Fibroblast of the conjunctiva (primary cell): ENCODE results near the gene TAF10.

Experiments used
- DNase-seq: peaks from one replicate; pipeline ENCODE4 v3.0.0-alpha.2; 2010; ENCODE audit warnings: low read depth

The TAF10 gene

DNA sequence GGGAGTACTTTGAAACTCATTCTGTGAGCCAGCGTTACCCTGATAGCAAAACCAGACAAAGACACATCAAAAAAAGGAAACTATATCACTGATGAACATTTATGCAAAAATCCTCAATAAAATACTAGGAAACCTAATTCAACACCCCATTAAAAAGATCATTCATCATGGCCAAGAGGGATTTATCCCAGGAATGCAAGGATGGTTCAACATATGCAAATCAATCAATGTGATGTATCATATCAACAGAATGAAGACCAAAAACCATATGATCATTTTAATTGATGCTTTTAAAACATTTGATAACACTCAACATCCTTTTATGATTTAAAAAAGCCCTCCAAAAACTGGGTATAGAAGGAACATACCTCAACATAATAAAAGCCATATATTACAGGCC is 28.4 kb downstream of the TAF10 start:
- DNase-seq: no peak

DNA sequence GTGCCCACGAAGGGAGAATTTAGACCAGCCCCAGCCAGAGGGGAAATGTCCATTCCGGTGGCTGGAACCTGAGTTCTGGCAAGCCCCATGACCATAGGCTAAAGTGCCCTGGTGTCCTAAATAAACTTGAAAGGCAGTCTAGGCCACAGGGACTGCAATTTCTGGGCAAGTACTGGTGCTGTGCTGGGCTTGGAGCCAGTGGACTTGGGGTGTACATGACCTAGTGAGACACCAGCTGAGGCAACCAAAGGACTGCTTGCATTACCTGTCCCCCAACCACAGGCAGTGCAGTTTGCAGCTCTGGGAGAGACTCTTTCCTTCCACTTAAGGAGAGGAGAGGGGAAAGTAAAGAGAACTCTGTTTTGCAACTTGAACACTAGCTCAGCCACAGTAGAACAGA is 32.3 kb downstream of the TAF10 start:
- no peak for DNase-seq

DNA sequence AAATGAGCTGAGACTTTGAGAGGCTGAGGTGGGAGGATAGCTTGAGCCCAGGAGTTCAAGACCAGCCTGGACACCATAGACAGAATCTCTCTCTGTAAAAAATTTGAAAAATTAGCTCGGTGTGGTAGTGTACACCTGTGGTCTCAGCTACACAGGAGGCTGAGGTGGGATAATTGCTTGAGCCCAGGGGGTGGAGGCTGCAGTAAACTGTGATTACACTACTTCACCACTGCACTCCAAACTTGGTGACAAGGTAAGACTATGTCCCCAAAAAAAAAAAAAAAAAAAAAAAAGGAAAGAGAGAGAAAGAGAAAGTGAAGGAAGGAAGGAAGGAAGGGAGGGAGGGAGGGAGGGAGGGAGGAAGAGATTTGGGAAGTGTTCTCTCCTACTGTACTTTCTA is 33.9 kb downstream of the TAF10 start:
- no peak for DNase-seq

DNA sequence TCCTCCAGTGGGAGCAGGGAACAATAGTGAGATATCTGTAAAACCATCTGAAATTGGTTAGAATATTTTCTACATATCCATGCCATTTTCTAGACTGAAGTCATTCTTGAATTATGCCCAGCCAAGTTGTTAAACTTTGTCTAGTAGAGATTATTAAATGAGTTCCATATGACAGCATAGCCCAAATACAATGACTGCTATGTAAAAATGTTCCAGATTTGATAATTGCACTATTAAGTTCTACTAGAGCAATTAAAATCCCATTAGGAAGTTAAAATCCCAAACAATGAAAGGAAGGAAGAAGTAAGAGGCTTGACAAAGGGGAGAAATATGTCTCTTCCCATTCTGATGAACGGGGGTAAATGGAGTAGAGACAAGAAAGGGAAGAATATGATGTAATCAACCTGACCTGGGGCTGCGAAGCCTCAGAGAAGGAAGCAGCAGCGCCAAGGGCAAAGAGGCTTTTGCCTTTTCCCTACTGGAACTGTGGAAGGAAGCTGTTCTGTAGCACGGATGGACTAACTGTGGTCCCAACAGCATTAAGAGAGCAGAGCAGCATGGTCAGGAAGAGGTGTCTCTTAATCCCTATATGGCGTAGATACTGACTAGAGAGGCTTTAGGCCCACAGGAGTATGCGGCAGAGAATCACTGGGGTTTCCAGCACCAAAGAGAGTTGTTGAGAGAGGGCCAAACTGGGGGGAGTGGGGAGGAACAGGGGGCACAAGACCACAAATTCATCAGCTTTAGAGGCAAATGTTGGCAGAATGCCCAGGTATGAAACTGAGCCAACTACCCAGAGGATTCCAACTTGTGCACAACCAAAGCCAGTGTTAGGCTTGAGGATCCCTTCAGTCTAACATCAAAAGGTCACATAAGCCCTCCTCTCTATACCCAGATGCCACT is 35.3 kb downstream of the TAF10 start:
- peak; percentile 72 for DNase-seq

DNA sequence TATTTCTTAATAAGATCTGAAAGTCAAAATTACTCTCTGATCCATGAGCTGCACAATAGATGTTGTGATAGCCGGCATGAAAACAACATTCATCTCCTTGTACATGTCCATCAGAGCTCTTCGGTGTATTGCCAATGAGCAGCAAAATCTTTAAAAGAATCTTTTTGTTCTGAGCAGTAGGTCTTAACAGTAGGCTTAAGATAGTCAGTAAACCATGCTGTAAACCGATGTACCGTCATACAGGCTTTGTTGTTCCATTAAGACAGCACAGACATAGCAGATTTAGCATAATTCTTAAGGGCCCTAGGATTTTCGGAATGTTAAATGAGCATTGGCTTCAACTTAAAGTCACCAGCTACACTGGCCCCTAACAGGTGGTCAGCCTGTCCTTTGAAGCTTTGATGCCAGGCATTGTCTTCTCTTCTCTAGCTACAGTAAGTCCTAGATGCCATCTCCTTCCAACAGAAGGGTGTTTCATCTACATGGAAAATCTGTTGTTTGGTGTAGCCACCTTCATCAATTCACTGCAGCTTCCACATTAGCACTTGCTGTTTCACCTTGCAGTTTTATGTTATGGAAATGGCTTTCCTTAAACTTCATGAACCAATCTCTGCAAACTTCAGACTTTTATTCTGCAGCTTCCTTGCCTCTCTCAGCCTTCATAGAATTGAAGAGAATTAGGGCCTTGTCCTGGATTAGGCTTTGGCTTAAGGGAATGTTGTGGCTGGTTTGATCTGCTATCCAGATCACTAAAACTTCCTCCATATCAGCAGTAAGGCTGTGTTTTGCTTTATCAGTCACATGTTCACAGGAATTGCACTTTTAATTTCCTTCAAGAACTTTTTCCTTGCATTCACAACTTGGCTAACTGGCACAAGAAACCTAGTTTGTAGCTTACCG is 37.0 kb downstream of the TAF10 start:
- no peak for DNase-seq

DNA sequence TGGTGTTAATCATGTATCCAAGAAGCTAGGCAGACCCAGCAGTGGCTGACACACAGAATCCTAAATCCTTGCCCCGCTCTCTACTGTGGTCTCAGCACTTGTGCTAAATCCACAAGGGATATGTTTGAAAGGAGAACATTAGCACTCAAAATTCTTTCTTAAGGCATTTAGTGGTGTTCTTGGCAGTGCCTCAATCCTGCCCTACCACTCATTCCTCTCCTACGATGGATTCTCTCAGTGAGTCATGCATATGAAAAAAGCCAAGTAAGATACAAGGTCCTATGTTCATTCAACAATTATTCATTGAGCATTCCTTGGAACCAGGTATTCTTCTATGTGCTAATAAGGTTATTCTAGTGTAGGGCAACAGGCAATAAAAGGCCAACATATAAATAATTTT is 39.8 kb downstream of the TAF10 start:
- peak; percentile 66 for DNase-seq

DNA sequence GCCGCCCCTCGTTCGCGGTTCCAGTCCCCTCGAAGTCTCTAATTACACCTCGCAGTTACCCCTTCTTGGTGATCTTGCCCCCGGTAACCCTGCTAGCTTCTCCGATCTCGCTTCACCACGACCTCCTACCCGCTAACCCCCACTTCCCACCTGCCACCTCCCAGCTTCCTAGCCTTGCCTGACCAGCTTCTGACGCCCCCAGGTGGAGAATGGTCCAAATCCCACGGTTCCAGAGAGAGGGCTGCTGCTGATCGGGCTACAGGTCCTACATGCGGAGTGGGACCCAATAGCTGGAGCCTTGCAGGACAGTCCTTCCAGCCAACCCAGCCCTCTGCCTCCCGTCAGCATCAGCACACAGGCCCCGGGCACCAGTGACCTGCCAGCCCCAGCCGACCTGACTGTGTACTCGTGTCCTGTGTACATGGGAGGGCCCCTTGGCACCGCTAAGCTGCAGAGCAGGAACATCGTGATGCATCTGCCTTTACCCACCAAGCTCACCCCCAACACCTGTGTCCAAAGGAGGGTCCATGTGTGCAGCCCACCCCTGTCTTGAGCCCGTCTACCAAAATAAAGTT is 40.5 kb downstream of the TAF10 start:
- DNase-seq: no peak

DNA sequence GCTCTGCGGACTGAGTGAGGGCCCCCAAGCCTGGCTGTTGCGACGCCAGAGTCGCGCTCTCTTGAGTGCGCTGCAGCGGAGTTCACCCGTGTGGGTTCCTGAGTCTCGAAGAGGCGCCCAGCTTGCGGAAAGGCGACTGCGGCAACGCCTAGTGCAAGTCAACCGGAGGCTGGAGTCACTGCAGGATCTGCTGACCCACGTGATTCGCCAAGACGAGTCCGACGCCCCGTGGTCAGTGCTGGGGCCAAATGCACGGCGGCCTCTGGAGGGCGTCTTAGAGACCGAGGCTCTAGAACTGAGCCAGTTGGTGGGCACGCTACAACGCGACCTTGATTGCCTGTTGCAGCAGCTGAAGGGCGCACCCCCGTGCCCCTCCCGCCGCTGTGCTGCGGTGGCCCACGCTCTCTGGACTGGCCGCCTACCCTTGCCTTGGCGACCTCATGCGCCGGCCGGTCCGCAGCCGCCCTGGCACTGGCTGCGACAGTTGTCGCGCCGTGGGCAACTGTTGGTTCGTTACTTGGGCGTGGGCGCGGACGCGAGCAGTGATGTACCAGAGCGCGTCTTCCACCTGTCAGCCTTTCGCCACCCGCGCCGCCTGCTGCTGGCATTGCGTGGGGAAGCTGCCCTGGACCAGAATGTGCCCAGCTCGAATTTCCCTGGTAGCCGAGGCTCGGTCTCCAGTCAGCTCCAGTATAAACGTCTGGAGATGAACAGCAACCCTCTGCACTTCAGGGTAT is 41.2 kb downstream of the TAF10 start:
- DNase-seq: no peak

DNA sequence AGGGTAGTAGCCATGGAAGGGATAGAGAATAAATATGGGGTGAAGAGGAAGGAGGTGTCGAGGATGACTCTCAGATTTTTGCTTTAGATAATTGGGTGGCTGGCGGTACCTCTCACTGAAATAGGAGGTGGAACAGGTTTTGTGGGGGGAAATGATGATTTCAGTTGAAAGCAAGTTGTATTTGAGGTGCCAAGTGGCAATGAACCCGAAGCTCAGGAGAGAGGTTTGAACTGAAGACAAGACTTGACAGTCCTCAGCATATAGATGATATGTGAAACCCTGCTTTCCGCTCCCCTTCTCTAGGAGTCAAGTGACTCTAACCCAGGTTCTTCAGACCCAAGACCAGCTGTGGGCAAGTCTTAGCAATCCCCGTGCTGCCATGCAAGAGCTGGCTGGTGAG is 42.3 kb downstream of the TAF10 start:
- DNase-seq: no peak

DNA sequence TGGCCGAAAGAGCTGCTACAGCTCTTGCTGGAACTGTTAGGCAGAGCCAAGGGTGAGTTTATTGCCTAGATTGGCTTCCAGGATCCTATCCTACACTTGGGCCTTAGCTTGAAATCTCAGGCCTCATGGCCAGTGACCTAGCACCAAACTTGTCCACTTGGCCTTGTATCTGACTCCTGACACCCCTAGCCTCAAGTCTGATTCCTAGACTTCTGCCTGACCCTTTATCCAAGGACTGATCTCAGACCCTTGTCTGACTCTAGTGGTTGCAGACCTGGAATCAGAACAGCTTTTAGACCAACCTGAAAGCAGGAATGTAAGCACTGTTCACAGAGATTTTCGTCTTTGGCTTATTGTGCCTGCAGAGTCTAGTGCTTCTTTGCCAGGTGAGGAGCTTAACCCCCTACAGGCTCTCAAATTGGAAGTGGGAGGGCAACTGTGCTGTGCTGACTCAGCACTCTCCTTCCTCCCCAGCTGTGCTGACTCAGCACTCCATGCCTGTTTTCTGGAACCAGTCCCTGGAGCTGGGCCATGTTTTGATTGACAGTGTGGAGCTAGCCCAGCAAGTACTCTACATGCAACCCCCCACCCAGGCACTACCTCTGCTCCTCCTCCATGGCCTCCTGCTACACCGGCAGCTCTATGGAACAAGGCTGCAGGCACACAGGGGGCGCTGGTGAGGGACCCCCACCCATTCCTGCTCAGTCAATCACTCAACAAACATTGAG is 43.7 kb downstream of the TAF10 start:
- peak; percentile 64 for DNase-seq

DNA sequence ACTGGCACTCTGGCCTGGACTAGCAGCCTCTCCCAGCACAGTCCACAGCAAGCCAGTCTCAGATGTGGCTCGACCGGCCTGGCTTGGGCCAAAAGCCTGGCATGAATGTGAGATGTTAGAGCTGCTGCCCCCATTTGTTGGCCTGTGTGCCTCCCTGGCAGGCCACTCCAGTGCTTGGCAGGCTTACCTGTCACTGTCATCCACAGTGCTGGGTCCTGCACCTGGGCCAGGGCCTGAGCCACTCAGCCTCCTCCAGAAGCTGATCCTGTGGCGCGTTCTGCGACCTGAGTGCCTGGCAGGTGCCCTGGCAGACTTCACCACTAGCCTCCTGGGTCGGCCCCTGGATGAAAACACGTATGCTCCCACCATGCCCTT is 44.7 kb downstream of the TAF10 start:
- DNase-seq: no peak

DNA sequence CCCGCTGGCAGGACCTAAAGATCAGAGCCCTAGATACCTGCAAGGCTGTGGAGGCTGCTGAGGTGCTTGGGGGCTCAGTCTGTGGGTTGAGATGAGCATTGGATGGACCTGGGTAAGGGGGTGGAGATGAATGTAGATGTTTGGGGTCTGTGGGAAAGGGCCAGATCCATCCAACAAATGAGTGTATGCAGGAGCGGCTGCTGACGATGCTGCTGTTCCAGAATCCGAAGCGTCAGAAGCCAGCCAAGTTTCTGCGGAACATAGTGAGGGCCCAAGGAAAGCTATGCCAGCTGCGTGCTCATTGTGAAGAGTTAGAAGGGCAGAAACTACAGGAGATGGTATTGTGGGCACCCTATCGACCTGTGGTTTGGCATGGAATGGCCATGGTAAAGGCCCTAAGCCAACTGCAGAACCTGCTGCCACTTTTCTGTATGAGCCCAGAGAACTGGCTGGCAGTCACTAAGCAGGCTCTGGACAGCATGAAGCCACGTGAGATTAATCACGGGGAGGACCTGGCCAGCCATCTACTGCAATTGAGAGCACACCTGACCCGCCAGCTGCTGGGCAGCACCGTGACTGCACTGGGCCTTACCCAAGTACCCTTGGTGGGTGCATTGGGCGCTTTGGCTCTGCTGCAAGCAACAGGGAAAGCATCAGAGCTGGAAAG is 45.2 kb downstream of the TAF10 start:
- no peak for DNase-seq

DNA sequence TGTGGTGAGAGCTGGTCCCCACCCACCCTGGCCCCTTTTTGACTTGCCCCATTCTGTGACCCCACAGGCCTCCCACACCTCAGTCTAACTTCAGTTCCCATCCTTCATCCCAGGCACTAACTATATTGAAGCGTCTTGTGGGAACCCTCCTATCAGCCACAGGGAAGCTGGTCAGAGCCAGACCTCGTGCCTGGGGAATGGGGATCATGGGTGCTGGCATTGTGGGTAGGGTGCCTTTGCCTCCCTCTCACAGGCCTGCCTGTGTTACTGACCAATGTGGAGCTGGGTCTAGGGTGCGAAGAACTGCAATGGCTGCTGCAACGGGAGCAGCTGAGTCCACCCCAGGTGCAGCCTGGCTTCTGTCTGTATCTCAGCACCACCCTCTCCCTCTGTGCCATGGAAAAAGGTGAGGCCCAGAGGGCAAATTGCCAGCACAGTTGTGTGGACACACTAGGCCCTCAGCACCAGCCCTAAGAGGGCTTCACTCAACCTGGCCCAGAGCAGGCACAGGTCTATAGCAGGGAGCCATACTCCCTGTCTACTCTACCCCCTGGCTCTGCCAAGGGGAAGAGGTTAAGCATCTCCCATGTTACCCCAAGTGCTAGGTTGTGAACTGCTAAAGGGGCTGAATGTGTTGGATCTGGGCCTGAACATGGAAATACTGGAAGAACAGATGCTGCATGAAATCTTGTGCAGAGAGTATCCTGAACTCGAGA is 45.9 kb downstream of the TAF10 start:
- no peak for DNase-seq

DNA sequence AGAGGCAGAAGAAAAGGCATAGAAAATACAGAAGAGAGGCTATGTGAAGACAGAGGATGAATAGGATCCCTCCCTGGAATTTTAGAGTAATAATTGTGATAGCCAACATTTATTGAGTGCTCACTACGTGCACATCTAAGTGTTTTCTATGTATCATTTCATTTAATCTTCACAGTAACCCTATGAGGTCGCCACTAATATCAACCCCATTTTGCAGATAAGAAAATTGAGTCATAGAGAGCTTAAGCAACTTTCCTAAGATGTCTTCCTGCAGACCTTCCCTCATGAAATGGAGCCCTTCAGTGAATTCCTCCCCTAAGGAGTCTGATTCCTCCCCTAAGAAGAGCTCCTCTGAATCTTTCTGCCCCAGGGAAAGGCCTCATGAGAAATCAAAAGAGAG is 46.7 kb downstream of the TAF10 start:
- no peak for DNase-seq

DNA sequence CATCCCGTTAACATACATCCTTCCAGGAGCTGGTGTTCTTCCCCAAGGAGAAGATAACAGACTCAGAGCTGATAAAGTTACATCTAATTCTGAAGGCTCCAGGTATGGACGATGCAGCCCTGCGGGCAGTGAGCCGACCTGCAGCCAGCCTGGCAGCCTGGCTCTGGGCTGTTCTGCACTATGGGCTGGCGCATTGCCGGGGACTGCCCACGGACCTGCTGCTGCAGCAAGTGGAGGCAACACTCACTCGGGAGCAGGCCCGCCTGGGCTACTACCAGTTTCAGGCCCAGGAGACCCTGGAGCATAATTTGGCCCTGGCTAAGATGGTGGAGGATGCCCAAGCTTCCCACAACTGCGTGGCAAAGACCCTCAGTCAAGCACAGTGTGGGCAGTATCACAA is 48.3 kb downstream of the TAF10 start:
- no peak for DNase-seq

DNA sequence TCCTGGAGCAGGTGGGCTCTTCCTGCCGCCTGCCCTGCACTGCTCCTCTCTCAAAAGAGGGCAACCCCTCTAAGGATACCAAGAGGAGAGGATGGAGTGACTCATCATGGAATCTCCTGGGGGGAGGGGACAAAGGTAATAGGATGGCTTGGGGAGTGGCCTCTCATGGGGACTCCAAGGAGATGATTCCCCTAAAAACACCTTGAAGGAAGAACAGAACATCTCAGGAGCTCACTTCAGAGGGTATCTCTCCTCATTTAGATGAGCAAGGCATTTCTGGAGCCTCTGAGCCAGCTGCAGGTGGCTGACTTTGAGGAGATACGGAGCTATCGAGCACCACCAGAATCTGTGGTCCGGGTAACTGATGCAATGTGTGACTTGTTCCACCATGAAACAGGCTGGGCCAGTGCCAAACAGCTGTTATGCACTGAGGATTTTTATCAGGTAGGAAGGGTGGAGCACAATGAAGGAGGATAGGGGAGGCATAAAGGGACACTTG is 48.8 kb downstream of the TAF10 start:
- DNase-seq: no peak

DNA sequence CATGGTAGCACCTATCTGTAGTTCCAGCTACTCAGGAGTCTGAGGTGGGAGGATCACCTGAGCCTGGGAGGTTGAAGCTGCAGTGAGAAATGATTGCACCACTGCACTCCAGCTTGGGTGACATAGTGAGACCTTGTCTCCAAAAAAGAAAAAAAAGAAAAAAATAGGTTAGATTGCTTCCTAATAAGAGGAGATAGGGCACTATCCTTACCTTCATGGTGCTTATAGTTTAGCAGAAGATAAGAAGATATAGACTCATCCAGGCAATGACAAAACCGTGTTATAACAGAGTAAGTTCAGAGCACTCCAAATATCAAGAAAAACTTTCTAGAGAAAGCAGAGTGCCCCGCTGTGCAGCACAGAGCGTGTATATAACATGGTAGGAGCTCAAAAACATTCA is 50.7 kb downstream of the TAF10 start:
- no peak for DNase-seq
